Activated CD8-positive, alpha-beta memory T cell treated with anti-CD3 and anti-CD28 coated beads, Interleukin-2, amount 50 U/mL, for 4 hours (primary cell): ENCODE results near the gene EGFR.

Source experiments
- DNase-seq: peaks from one replicate; pipeline ENCODE4 v3.0.0-alpha.2; 2020

Gene EGFR

DNA sequence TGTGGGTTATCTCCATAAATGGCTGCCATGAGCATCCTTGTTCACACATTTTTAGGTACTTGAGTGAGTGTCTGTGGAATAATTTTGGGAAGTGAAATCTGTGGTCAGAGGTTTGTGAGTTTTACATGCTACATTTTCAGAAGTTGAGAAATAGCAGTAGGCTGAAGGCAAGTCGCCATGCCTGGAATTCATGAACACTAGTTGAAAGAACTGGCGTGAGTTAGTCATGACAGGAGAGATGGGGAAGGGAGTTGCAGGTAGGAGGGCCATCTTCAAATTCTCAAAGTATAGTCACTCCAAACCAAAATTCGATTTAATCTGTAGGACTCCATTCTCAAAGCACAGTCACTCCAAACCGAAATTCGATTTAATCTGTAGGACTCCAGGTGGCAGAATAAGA lies 89.6 kb downstream of the EGFR start:
- DNase-seq, result no peak

GRCh38 chr7:55108818-55109217 lies 90.0 kb downstream of the EGFR start:
- DNase-seq, result no peak

DNA sequence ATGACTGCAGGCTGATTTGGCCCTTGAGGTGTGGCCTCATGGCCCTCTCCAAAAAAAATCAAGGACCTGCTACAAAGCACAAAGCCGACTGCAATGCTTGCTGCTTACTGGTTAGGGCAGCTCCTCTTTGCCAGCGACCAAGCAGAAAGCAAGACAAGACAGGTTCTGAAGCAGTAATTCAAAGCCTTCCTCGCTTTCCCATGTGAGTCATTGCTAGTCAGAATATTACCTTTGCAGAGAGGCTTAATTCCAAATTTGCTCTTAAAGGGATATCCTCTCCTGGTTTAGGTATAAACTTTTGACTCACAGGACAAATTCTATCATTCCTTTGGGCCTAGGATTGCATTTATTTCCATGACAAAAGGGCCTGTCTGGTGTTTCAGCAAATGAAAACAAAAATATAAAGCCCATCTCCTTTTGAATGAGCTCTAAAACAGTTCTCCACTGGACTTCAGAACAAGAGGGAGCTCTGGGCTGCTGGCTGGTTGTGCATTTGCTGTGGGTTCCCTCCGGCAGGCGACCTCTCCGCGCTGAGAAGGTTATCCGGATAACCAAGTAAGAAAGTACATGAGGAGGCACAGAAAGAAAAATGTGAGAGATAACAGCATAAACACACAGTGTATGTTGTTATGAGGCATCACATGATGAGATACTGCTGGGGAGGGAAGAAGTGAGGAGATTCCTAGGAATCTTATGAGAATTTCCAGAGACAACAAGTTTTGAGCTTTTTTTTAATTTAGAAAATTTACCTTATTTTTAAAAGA lies 90.8 kb downstream of the EGFR start:
- no peak for DNase-seq

DNA sequence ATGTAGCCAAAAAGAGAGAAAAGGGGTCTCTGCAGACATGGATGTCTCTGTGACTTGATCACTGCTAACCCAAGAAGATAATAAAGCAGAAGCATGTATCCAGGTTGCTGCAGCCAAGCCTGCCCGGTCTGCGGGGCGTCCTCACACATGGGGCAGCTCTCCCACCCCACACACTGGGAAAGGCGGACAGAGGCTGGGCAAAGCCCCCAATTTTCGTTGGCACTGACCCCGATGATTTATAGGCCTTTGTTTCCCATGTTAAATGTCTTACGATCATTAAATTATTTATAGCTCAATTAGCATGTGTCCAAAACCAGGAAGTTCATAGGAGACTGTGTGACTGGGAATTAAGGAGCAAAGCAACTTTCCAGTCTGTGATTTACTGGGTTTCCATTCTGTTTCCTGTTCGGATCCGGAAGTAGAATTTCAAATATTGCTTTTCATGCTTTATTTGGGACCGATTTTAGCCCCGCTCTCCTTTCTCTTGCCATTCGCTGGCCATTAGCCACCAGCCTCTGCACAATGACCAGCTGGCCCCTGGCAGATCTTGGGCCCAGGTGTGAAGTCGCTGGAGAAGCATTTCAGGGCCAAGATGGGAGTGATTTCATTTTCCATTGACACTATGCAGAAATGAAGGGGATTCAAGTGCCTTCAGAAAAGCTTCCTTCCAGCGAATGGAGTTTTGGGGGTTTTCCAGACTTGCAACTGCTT lies 91.6 kb downstream of the EGFR start:
- DNase-seq, result no peak

DNA sequence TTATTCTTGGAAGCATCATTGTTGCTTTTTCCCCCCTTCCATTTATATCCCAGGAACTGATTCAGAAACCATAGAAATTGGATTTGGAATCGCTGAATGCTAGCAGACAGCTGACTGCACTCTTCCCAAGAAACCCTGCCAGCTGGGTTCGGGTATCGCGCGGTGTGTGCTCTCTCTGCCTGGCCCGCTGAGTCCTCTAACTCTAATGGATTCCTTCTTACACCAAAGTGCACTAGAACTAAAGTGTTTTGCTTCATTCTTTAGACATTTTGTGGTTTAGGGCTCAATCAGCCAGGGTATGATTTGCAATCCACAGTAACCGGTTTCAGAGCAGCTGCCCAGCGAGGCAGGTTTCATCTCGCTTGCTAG lies 92.2 kb downstream of the EGFR start:
- no peak for DNase-seq

GRCh38 chr7:55112056-55112455 lies 93.2 kb downstream of the EGFR start:
- DNase-seq, result no peak

DNA sequence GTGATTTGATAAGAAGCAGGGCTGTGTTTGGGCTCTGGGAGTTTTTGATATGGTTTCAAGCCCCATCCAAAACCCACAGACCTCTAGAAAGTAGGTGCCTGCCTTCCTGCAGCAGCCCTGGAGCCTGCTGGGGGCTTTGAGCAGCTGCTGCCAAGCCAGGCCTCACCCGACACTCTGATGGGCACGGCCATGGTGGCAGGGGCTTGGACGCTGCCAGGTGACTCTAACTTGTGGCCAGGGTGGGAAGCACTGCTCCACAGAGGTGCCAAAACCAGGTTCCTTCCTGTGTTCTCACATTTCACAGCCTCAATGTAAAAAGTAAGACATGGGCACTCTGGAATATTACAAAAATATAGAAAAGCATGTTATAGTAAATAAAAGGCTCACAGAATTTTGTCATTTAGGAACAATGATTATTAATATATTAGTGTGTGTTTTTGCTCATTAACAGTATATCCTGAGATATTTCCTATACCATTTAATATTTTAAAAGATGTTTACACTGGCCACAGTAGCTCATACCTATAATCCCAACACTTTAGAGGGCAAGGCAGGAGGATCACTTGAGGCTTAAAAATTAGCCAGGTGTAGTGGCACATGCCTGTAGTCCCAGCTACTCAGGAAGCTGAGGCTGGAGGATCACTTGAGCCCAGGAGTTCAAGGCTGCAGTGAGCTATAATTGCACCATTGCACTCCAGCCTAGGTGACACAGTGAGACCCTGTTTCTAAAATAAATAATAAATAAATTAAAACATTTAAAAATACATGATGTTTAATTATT lies 95.1 kb downstream of the EGFR start:
- DNase-seq, result no peak

- no peak for DNase-seq
Measured at GRCh38 chr7:55117286-55117685, 98.5 kb downstream of the EGFR start.

DNA sequence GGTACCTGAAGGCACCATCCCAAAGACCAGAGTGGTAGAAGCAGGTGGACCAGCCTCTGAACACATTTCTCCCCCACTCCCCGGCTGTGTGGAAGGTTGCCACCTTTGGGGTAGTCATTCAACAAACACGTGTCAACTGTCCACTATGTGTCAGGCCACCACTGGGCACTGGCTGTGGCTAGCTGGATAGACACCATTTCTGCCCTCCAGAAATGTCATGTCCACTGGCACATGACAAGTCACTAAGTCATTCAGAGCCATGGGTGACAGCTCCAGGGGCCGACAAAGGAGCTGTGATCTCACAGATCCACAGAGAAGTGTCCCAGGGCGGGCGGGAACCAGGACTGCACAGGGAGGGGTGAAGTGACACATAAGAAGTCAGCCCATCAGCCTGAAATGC lies 99.6 kb downstream of the EGFR start:
- no peak for DNase-seq

DNA sequence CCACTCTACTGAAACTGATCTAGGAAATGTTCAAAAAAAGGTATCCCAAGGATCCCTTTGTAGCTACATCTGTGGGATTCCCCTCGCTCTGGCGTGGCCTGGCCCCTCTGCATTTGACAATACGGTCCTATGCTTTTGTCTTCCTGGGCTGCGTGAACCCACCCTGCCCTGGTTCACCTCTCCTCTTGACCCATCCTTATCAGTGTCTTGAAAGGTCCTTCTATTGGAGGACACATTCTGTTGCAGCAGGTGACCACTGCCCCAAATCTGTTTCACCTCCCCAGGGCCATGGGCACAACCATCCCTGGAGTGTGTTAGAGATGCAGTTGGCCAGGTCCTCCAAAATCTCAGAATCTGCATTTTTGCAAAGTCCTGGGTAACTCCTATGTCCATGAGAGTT lies 100.8 kb downstream of the EGFR start:
- DNase-seq, result no peak

DNA sequence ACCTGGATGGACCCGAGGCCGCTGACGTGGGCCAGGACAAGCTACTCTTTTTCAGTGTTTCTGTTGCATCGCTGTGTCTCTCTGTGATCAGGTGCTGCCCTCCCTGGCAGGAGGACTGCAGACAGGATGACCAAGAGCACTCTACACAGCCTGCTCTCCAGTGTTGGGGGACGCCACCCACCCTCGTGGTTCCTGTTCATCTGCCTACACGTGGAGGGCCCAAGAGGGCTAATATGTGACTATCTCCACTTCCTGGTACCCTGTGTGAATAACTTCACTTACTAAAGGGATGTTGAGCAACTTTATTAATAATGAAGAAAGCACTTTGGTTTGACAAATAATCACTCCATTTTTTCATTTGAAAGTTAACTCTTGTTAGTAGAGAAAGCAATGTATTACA lies 101.3 kb downstream of the EGFR start:
- DNase-seq, result no peak

DNA sequence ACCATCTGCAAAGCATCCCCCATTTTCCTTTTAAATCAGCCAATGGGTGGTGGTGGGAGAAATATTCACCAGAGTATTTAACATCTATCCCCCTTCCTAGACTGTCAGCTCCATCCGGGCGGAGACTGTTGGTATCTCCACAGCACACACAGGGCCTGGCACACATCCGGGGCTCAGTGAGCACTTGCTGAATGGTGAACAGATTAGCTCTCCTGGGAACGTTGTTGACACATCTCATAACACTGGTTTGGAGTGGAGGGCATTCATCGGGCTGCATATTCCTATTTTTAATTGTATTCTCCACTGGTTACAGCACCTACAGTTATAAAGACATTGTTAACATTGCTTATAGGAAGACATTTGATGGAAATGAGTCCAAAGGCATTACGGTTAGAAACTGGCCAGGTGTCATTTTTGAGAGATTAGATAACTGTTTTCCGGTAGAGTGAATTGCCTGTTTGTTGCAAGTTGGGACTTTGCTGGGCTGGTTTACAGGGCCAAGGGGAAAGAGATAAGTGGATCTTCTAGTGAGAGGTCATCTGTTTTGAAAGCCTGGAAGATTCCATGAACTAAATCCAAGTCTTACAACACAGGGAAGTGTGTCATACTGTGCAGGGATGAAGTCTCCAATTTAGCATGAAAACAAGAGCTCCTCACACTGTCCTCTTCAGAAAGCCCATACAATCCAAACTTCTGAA lies 101.8 kb downstream of the EGFR start:
- no peak for DNase-seq

DNA sequence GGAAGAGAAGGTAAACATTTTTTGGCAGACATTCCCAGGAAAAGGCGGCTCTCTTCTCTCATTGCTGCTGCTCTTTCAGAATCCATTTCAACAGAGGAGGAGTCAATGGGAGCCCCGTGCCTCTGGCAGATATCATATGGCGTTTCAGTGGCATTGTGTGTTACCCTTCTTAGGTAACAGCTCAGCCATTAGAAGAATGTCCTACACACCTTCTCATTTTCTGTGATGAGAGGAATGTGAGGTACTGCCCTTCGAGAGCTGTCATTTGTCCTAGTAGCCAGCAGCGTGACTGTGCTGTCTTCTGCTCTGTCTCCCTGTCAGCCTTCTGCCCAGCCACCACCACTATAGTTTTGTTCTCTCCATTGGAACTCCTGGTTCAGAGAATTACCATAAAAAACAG lies 102.4 kb downstream of the EGFR start:
- no peak for DNase-seq

- no peak for DNase-seq
Measured at GRCh38 chr7:55122263-55122662, 103.4 kb downstream of the EGFR start.

- DNase-seq, result no peak
Measured at GRCh38 chr7:55124989-55125875, 106.4 kb downstream of the EGFR start.

GRCh38 chr7:55127135-55127551 lies 108.3 kb downstream of the EGFR start:
- no peak for DNase-seq

GRCh38 chr7:55127622-55128081 lies 108.8 kb downstream of the EGFR start:
- no peak for DNase-seq

DNA sequence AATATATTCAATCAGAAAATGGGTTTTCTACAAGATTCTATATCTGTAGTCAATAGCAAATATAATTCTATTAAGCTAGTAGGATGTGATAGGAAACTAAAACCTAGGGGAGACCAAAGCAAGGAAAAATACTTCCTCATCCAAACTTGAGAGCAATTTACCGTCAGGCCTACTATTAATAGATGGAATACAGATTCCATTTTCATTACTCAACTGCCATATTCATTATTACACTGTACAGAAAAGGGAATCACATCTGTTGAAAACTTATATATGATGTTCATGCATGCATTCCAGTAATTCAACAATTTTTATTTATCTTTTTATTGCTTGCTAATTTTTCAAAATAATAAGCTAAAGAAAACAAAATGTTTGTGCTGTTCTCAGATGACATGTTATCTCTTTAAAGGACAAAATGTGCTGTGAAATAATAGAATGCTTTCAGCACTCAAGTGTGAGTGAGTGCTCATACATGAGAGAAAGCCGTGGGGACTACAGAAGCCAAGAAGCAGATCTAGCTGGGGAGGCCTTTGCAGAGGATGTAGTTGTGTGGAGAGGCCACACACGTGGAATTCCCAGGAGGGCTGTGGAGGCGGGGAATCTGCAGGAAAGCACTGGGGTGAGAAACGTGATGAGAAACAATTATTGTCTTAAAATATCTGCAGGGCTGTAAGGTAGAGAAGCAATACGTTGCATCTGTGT lies 110.0 kb downstream of the EGFR start:
- DNase-seq, result no peak

- DNase-seq, result no peak
Measured at GRCh38 chr7:55129541-55130394, 111.0 kb downstream of the EGFR start.

GRCh38 chr7:55130395-55131141 lies 111.8 kb downstream of the EGFR start:
- no peak for DNase-seq
